Activated CD8-positive, alpha-beta memory T cell treated with anti-CD3 and anti-CD28 coated beads, Interleukin-2, amount 10 ng/mL, durations not matched to agents 7 days and 5 days (primary cell): ENCODE data around the gene GJA9. TPM values are rescaled to one million over a fixed set of nuclear protein-coding genes. Genes with fewer than 3 reads are reported as not detected.

Source experiments
- ATAC-seq: fragments of 150-1000 bp; cut with Tn5 transposase; one replicate; pipeline ENCODE4 v1.10.0; 2021; ENCODE audit warnings: moderate library complexity
- CTCF ChIA-PET: fragments of 350-600 bp; sonication (Branson Sonifier 250); formaldehyde crosslinking; loops from one replicate; lab custom pipeline; 2021; ENCODE audit warnings: antibody characterized with exemption; lab: Charles Lee
- DNase-seq: peaks from one replicate; pipeline ENCODE4 v3.0.0-alpha.2; 2020
- H3K27ac Mint-ChIP-seq: one replicate; pipeline ENCODE4 v1.8.0; 2021; ENCODE audit warnings: mild to moderate bottlenecking, mixed read lengths
- H3K27me3 Mint-ChIP-seq: one replicate; pipeline ENCODE4 v1.8.0; 2021; ENCODE audit warnings: mixed read lengths
- H3K36me3 Mint-ChIP-seq: one replicate; pipeline ENCODE4 v1.8.0; 2021; ENCODE audit warnings: mild to moderate bottlenecking, mixed read lengths
- H3K4me1 Mint-ChIP-seq: one replicate; pipeline ENCODE4 v1.8.0; 2021; ENCODE audit warnings: mixed read lengths
- H3K4me3 Mint-ChIP-seq: one replicate; pipeline ENCODE4 v1.8.0; 2021; ENCODE audit warnings: mild to moderate bottlenecking, moderate library complexity, mixed read lengths
- H3K9me3 Mint-ChIP-seq: one replicate; pipeline ENCODE4 v1.8.0; 2022; ENCODE audit warnings: low read depth, mixed read lengths
- total RNA-seq, 2 experiments: library from RNA; stranded (reverse); gene quantifications; one replicate each; pipeline ENCODE4 v1.2.3, GENCODE V29; 2021

The GJA9 gene
- total RNA-seq, 2 experiments from 2014 or later = not detected

- no peak for ATAC-seq
- Mint-ChIP-seq H3K9me3 (no peaks in the 10 kb centered on the region), H3K27me3 (no peaks in the 10 kb centered on the region), H3K36me3 (no peaks in the 10 kb centered on the region), H3K4me3 (no peak overlapping the region), H3K27ac (no peak overlapping the region), H3K4me1 (peaks cover 3% of the 10 kb centered on the region)
- CTCF ChIA-PET = no interaction called here
- DNase-seq = no peak
These were observed 18.2 kb upstream of the GJA9 start for GRCh38 chr1:38899560-38899959.

- Mint-ChIP-seq H3K27me3 (no peaks in the 10 kb centered on the region), H3K9me3 (no peaks in the 10 kb centered on the region), H3K36me3 (no peaks in the 10 kb centered on the region), H3K4me3 (no peak overlapping the region), H3K27ac (no peak overlapping the region), H3K4me1 (peaks cover 3% of the 10 kb centered on the region)
- CTCF ChIA-PET = no interaction called here
- ATAC-seq = no peak
- no peak for DNase-seq
These were observed 17.4 kb upstream of the GJA9 start for GRCh38 chr1:38898653-38899230.

- H3K27me3 Mint-ChIP-seq = no peaks in the 10 kb centered on the region
- no peak overlapping the region for H3K27ac Mint-ChIP-seq
- H3K4me3 Mint-ChIP-seq = no peak overlapping the region
- H3K9me3 Mint-ChIP-seq = no peaks in the 10 kb centered on the region
- ATAC-seq (no peak), DNase-seq (no peak)
- CTCF ChIA-PET = no interaction called here
- no peaks in the 10 kb centered on the region for H3K36me3 Mint-ChIP-seq
- H3K4me1 Mint-ChIP-seq = peaks cover 3% of the 10 kb centered on the region
These were observed 14.8 kb upstream of the GJA9 start for GRCh38 chr1:38896169-38896568.

GRCh38 chr1:38892976-38893375, 11.6 kb upstream of the GJA9 start:
- no peaks in the 10 kb centered on the region for H3K9me3 Mint-ChIP-seq
- no peaks in the 10 kb centered on the region for H3K4me1 Mint-ChIP-seq
- no peaks in the 10 kb centered on the region for H3K36me3 Mint-ChIP-seq
- CTCF ChIA-PET = interaction anchor here (1.1 kb wide), 1 partner anchor 199 kb away, joined by 3 read pairs; no protein-coding TSS in a partner anchor
- H3K27me3 Mint-ChIP-seq = no peaks in the 10 kb centered on the region
- DNase-seq = no peak
- H3K27ac Mint-ChIP-seq = no peak overlapping the region
- H3K4me3 Mint-ChIP-seq = no peak overlapping the region
- no peak for ATAC-seq

GRCh38 chr1:38891753-38892152, 10.4 kb upstream of the GJA9 start:
- no peaks in the 10 kb centered on the region for H3K4me1 Mint-ChIP-seq
- no peak for ATAC-seq
- CTCF ChIA-PET = no interaction called here
- no peak overlapping the region for H3K27ac Mint-ChIP-seq
- H3K27me3 Mint-ChIP-seq = no peaks in the 10 kb centered on the region
- peak; percentile 35 for DNase-seq
- no peaks in the 10 kb centered on the region for H3K36me3 Mint-ChIP-seq
- no peak overlapping the region for H3K4me3 Mint-ChIP-seq
- no peaks in the 10 kb centered on the region for H3K9me3 Mint-ChIP-seq

GRCh38 chr1:38889589-38889988, 8.2 kb upstream of the GJA9 start:
- CTCF ChIA-PET = no interaction called here

GRCh38 chr1:38888423-38889333, 7.3 kb upstream of the GJA9 start:
- Mint-ChIP-seq H3K27me3 (peaks cover 6% of the 10 kb centered on the region), H3K4me3 (no peak overlapping the region), H3K9me3 (no peaks in the 10 kb centered on the region), H3K36me3 (no peaks in the 10 kb centered on the region), H3K27ac (no peak overlapping the region), H3K4me1 (no peaks in the 10 kb centered on the region)
- ATAC-seq (no peak), DNase-seq (no peak)
- CTCF ChIA-PET = interaction anchor here (1.6 kb wide), 1 partner anchor 25 kb away, joined by 3 read pairs; no protein-coding TSS in a partner anchor

More at GRCh38 chr1:38889589-38889988, 8.2 kb upstream of the GJA9 start:
- no peaks in the 10 kb centered on the region for H3K9me3 Mint-ChIP-seq
- no peak for ATAC-seq
- no peak for DNase-seq
- H3K4me1 Mint-ChIP-seq = no peaks in the 10 kb centered on the region
- H3K4me3 Mint-ChIP-seq = no peak overlapping the region
- no peak overlapping the region for H3K27ac Mint-ChIP-seq
- no peaks in the 10 kb centered on the region for H3K36me3 Mint-ChIP-seq
- peaks cover 6% of the 10 kb centered on the region for H3K27me3 Mint-ChIP-seq

GRCh38 chr1:38885092-38885491, 3.7 kb upstream of the GJA9 start:
- H3K4me3 Mint-ChIP-seq = no peak overlapping the region
- CTCF ChIA-PET = no interaction called here
- no peaks in the 10 kb centered on the region for H3K4me1 Mint-ChIP-seq
- DNase-seq (no peak), ATAC-seq (no peak)
- no peaks in the 10 kb centered on the region for H3K36me3 Mint-ChIP-seq
- no peaks in the 10 kb centered on the region for H3K9me3 Mint-ChIP-seq
- no peak overlapping the region for H3K27ac Mint-ChIP-seq
- H3K27me3 Mint-ChIP-seq = peaks cover 6% of the 10 kb centered on the region

- H3K4me1 Mint-ChIP-seq = peaks cover 29% of the 10 kb centered on the region
- DNase-seq (no peak), ATAC-seq (no peak)
- no peaks in the 10 kb centered on the region for H3K9me3 Mint-ChIP-seq
- CTCF ChIA-PET = no interaction called here
- H3K27ac Mint-ChIP-seq = no peak overlapping the region
- no peak overlapping the region for H3K4me3 Mint-ChIP-seq
- H3K36me3 Mint-ChIP-seq = peaks cover 3% of the 10 kb centered on the region
- no peaks in the 10 kb centered on the region for H3K27me3 Mint-ChIP-seq
These were observed 5.6 kb downstream of the GJA9 start for GRCh38 chr1:38875811-38876210.

GRCh38 chr1:38873027-38873969, 8.1 kb downstream of the GJA9 start, which contains the start of gene MYCBP:
TSS of gene MYCBP (minus strand) at chr1:38873348. CDS start at chr1:38873305, 43 bp downstream.
- CTCF ChIA-PET = interaction anchor here (2.2 to 2.9 kb wide), 3 partner anchors 14 to 219 kb away, joined by 6 to 13 read pairs (median 7); no protein-coding TSS in a partner anchor
- no peaks in the 10 kb centered on the region for H3K27me3 Mint-ChIP-seq
- peaks cover 5% of the 10 kb centered on the region for H3K36me3 Mint-ChIP-seq
- ATAC-seq = peak; percentile 99
- no peaks in the 10 kb centered on the region for H3K9me3 Mint-ChIP-seq
- peak within 1 kb of the TSS; percentile 83 for H3K27ac Mint-ChIP-seq
- peak; percentile 98 for DNase-seq
- peak within 1 kb of the TSS; percentile 87 for H3K4me3 Mint-ChIP-seq
- peaks cover 32% of the 10 kb centered on the region for H3K4me1 Mint-ChIP-seq

- no peaks in the 10 kb centered on the region for H3K9me3 Mint-ChIP-seq
- peaks cover 11% of the 10 kb centered on the region for H3K36me3 Mint-ChIP-seq
- ATAC-seq (peak; percentile 25), DNase-seq (peak; percentile 61)
- peaks cover 37% of the 10 kb centered on the region for H3K4me1 Mint-ChIP-seq
- CTCF ChIA-PET = interaction anchor here (0.9 to 2.9 kb wide), 4 partner anchors 10 to 220 kb away, joined by 3 to 13 read pairs (median 6); no protein-coding TSS in a partner anchor
- H3K4me3 Mint-ChIP-seq = peak overlapping the region; percentile 87
- peak overlapping the region; percentile 83 for H3K27ac Mint-ChIP-seq
- no peaks in the 10 kb centered on the region for H3K27me3 Mint-ChIP-seq
These were observed 8.9 kb downstream of the GJA9 start for GRCh38 chr1:38872401-38873026.

GRCh38 chr1:38870996-38871395, 10.4 kb downstream of the GJA9 start:
- Mint-ChIP-seq H3K36me3 (peaks cover 17% of the 10 kb centered on the region), H3K27me3 (no peaks in the 10 kb centered on the region), H3K27ac (no peak overlapping the region), H3K9me3 (no peaks in the 10 kb centered on the region), H3K4me1 (peaks cover 37% of the 10 kb centered on the region), H3K4me3 (no peak overlapping the region)
- CTCF ChIA-PET = no interaction called here
- no peak for ATAC-seq
- no peak for DNase-seq
